A673 (cell line): ENCODE measurements around the gene OR6C2.

Source experiments
- EZH2 ChIP-seq: fragments of 200-600 bp; sonication (generic); IDR thresholded peaks from 2 replicates; pipeline ENCODE4 v1.6.1; 2017; ENCODE audit warnings: borderline replicate concordance, low read depth, mild to moderate bottlenecking, mixed read lengths, antibody characterized with exemption, low read length; ENCODE audit not compliant: poor library complexity, severe bottlenecking
- TF ChIP-seq, protein P1 (sequence below): fragments of 300-800, 200-600 bp; sonication (generic); conservative IDR thresholded peaks from 2 replicates; pipeline ENCODE4 v1.5.1; 2017; ENCODE audit warnings: low read depth, mild to moderate bottlenecking, antibody characterized with exemption, low read length, moderate library complexity, mixed read lengths

DNA sequence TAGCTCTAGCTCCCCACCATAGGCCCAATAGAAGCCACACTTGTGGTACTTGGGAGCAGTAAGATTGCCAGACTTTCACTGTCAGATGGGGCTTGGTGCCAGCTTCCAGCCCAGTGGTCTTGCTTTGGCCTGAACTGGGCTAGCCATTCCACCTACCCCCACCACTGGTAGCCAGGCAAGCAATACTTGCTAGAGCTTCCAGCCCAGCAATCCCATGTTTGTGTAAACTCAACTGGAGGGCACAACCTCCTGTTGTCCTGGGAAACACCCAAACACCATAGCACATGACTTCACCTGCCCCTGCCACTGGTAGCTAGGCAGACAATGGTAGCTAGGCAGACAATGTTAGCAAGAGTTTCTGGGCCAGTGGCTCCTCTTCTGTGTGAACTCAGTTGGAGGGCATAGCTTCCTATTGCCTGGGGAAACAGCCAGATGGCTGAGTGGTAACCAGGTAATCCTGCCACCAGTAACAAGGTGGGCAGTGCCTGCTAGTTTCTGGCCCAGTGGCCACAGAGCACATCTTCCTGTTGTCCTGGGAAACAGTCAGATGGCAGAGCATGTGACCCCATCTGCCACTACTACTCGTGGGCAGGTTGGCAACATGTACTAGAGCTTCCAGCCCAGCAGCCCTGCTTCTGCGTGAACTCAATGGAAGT lies 23.4 kb upstream of the OR6C2 start:
- TF ChIP-seq, protein P1, sequence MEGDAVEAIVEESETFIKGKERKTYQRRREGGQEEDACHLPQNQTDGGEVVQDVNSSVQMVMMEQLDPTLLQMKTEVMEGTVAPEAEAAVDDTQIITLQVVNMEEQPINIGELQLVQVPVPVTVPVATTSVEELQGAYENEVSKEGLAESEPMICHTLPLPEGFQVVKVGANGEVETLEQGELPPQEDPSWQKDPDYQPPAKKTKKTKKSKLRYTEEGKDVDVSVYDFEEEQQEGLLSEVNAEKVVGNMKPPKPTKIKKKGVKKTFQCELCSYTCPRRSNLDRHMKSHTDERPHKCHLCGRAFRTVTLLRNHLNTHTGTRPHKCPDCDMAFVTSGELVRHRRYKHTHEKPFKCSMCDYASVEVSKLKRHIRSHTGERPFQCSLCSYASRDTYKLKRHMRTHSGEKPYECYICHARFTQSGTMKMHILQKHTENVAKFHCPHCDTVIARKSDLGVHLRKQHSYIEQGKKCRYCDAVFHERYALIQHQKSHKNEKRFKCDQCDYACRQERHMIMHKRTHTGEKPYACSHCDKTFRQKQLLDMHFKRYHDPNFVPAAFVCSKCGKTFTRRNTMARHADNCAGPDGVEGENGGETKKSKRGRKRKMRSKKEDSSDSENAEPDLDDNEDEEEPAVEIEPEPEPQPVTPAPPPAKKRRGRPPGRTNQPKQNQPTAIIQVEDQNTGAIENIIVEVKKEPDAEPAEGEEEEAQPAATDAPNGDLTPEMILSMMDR: no peak
- no peak for TF ChIP-seq EZH2
